RWPE1 (cell line): ENCODE data around the gene MEAF6.
A peak's percentile ranks its signal among the peaks of the same experiment; 100 is the strongest.

Source experiments
- CTCF ChIA-PET: fragments of 350-600 bp; sonication (Branson Sonifier 250); formaldehyde crosslinking; extraction: SDS; loops from one replicate; lab custom pipeline; 2021; lab: Yijun Ruan, JAX
- POLR2A ChIA-PET: fragments of 400-600 bp; formaldehyde crosslinking; extraction: SDS; loops from one replicate; lab custom pipeline; 2020; ENCODE audit warnings: antibody characterized with exemption; ENCODE audit not compliant: low non-redundant PET; lab: Yijun Ruan, JAX
- DNase-seq: peaks from one replicate; pipeline ENCODE4 v3.0.0; 2012; ENCODE audit warnings: low spot score
- H3K27ac ChIP-seq: fragments of 450-650 bp; 2 replicates; pipeline ENCODE4 v1.5.1; 2017
- TF ChIP-seq, protein P1 (sequence below): fragments of 450-650 bp; conservative IDR thresholded peaks from 2 replicates; pipeline ENCODE4 v1.5.1; 2017; ENCODE audit warnings: low read depth, mild to moderate bottlenecking

MEAF6 gene

DNA sequence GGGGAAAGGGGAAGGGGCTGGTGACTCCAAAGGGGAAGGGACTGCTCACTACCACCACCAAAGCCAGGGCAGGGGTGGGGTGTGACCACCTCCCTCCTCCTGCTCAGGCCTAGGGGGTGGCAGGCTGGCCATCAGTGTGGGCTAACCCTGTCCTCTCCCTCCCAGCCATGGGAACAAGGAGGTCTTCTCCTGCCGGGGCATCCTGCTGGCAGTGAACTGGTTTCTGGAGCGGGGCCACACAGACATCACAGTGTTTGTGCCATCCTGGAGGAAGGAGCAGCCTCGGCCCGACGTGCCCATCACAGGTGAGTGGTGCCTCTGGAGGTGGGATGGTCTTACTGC is 34.5 kb downstream of the MEAF6 start:
- peak overlapping the region; percentile 100 for H3K27ac ChIP-seq
- ChIA-PET CTCF (interaction anchor here (1.1 kb wide), 1 partner anchor 29 kb away, joined by 3 read pairs; no protein-coding TSS in a partner anchor), POLR2A (no interaction called here)
- DNase-seq, result no peak
- TF ChIP-seq, protein P1, sequence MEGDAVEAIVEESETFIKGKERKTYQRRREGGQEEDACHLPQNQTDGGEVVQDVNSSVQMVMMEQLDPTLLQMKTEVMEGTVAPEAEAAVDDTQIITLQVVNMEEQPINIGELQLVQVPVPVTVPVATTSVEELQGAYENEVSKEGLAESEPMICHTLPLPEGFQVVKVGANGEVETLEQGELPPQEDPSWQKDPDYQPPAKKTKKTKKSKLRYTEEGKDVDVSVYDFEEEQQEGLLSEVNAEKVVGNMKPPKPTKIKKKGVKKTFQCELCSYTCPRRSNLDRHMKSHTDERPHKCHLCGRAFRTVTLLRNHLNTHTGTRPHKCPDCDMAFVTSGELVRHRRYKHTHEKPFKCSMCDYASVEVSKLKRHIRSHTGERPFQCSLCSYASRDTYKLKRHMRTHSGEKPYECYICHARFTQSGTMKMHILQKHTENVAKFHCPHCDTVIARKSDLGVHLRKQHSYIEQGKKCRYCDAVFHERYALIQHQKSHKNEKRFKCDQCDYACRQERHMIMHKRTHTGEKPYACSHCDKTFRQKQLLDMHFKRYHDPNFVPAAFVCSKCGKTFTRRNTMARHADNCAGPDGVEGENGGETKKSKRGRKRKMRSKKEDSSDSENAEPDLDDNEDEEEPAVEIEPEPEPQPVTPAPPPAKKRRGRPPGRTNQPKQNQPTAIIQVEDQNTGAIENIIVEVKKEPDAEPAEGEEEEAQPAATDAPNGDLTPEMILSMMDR, result no peak

GRCh38 chr1:37479255-37480124 is 35.1 kb downstream of the MEAF6 start:
- DNase-seq, result peak; percentile 98
- POLR2A ChIA-PET, result no interaction called here
- H3K27ac ChIP-seq, result peak overlapping the region; percentile 100
- TF ChIP-seq, protein P1, result no peak
- CTCF ChIA-PET, result interaction anchor here (1.1 to 4.7 kb wide), 3 partner anchors 7 to 30 kb away, joined by 3 to 32 read pairs (median 3); no protein-coding TSS in a partner anchor

- POLR2A ChIA-PET, result interaction anchor here (0.6 to 0.9 kb wide), 2 partner anchors 12 to 18 kb away, joined by 3 to 4 read pairs; no protein-coding TSS in a partner anchor
- no peak for DNase-seq
- CTCF ChIA-PET, result interaction anchor here (0.7 to 4.7 kb wide), 5 partner anchors 8 to 203 kb away, joined by 3 to 32 read pairs (median 3); no protein-coding TSS in a partner anchor
- H3K27ac ChIP-seq, result peak overlapping the region; percentile 100
- TF ChIP-seq, protein P1, result no peak
Measured at GRCh38 chr1:37478890-37479254, 35.7 kb downstream of the MEAF6 start.

- DNase-seq, result peak; percentile 39
- TF ChIP-seq, protein P1, result 0 out of 2 replicates have a peak, but pooled peaks have one; percentile 13
Measured at GRCh38 chr1:37478451-37478881, 36.1 kb downstream of the MEAF6 start.

DNA sequence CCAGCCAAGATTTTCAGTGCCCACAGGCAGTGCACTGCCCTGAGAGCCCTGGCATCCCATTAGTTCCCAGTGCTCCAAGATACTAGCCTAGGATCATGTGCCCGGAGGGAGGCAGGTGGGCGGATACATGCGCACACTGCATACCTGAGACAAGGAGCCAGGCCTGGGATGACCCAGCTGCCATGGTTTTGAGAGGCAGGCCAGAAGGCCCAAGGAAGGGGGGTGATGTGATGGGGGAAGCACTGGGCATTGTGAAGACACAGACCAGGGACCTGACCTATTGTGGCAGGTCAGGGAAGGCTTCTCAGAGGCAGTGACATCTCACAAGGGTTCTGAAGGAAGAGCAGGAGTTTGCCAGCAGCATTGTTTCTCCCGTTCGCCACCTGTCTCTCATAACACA is 36.6 kb downstream of the MEAF6 start:
- POLR2A ChIA-PET, result interaction anchor here (0.9 kb wide), 1 partner anchor 13 kb away, joined by 4 read pairs; no protein-coding TSS in a partner anchor
- TF ChIP-seq, protein P1, result no peak
- peak overlapping the region; percentile 100 for H3K27ac ChIP-seq
- CTCF ChIA-PET, result interaction anchor here (0.6 to 4.7 kb wide), 8 partner anchors 9 to 923 kb away, joined by 3 to 32 read pairs (median 4); no protein-coding TSS in a partner anchor
- DNase-seq, result no peak

More at GRCh38 chr1:37478451-37478881, 36.1 kb downstream of the MEAF6 start:
- H3K27ac ChIP-seq, result peak overlapping the region; percentile 100
- ChIA-PET CTCF (interaction anchor here (0.6 to 4.7 kb wide), 6 partner anchors 8 to 924 kb away, joined by 3 to 32 read pairs (median 4); no protein-coding TSS in a partner anchor), POLR2A (interaction anchor here (0.6 to 0.9 kb wide), 2 partner anchors 12 to 18 kb away, joined by 3 to 4 read pairs; no protein-coding TSS in a partner anchor)
